GM10266 (cell line): ENCODE results near the gene BPI.

ENCODE experiments used
- DNase-seq: peaks from one replicate; pipeline ENCODE4 v3.0.0; 2012; ENCODE audit errors: extremely low spot score
- TF ChIP-seq, protein P1 (sequence below): IDR thresholded peaks from 2 replicates; pipeline ENCODE4 v1.5.1; 2012; ENCODE audit warnings: mild to moderate bottlenecking, low read depth; ENCODE audit not compliant: control insufficient read depth, insufficient read depth; ENCODE audit errors: missing control alignments

Gene BPI

DNA sequence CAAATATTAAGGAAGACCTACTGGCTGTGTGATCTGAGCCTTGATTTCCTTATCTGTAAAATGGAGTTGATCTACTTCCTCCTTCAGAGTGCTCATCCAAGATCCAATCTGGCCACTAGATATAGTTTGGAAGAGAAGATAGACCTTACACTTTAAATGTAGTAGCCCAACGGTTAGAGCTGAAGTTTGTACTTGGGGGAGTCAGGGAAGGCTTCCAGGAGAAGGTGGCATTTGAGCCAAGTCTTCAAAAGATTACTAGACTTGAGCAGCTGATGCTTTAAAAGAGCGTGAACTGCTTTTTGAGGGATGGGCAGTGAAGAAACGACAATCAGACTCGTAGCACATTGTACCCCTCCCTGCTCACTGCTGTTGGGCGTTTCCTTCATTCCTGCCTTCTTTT lies 45.9 kb downstream of the BPI start:
- no peak for DNase-seq
- TF ChIP-seq, protein P1, sequence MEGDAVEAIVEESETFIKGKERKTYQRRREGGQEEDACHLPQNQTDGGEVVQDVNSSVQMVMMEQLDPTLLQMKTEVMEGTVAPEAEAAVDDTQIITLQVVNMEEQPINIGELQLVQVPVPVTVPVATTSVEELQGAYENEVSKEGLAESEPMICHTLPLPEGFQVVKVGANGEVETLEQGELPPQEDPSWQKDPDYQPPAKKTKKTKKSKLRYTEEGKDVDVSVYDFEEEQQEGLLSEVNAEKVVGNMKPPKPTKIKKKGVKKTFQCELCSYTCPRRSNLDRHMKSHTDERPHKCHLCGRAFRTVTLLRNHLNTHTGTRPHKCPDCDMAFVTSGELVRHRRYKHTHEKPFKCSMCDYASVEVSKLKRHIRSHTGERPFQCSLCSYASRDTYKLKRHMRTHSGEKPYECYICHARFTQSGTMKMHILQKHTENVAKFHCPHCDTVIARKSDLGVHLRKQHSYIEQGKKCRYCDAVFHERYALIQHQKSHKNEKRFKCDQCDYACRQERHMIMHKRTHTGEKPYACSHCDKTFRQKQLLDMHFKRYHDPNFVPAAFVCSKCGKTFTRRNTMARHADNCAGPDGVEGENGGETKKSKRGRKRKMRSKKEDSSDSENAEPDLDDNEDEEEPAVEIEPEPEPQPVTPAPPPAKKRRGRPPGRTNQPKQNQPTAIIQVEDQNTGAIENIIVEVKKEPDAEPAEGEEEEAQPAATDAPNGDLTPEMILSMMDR: no peak

DNA sequence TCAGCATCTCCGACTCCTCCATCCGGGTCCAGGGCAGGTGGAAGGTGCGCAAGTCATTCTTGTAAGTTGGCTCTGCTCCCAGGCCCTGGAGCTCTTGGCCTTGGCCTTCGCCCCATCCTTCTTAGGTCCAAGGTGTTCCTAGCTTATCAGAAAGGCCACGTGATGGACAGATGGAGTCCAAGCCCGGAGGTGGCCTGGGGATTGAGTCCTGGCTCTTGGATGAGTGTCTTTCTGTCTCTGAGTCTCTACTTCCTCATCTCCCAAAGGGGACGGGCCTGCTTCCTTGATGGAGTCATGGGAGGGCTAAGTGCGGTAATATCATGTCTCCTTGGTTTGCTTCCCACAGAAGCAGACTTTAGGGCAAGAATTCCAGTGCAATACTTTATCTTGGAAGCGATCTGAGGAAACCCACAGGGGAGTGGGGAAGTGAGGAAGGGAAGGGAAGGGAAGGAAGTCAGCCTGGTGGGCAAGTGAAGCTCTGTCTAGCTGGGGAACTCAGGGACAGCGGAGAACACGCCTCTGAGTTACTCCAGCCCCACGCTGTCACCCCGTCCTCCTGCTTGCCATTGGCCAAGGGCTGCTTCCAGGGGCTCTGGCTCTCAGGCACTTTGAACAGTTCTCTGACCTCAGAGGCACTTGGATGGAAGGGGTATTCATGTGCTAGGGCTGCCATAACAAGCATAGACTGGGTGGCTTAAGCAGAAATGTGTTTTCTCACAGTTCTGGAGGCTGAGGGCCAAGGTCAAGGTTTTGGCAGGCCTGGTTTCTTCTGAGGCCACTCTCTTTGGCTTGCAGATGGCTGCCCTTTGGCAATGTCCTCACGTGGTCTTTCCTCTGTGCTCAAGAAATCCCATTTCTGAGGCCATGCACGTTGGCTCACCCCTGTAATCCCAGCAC lies 47.2 kb downstream of the BPI start:
- DNase-seq: no peak
- TF ChIP-seq, protein P1: no peak

DNA sequence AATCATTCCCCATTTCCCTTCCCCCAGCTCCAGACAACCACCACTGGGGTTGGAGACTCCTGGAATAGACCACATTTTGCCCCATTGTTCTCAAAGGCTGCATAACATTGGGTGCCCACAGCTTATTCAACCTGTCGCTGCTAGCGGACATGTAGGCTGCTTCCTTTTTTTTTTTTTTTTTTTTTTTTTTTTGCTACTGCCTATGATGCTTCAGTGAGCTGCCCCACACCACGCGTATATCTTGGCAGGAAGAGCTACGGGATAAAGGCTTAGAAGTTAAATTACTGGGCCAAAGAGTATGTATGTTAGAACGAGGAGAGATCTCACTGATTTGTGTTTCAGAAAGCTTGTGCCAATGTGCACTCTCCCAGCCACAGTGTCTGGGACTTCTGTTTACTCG lies 49.4 kb downstream of the BPI start:
- TF ChIP-seq, protein P1: no peak

DNA sequence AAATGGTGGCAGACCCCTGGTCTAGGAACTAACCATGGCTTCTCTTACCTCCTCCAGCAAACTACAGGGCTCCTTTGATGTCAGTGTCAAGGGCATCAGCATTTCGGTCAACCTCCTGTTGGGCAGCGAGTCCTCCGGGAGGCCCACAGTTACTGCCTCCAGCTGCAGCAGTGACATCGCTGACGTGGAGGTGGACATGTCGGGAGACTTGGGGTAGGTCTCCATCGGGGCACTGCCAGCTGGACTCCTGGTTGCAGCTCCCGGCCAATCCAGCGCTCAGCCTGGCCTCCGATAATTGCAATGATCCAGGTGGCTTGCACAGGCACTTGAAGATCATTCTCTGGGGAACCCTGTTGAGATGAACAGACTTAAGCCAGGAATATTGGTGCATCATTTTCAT lies 50.3 kb downstream of the BPI start:
- TF ChIP-seq, protein P1: no peak

More for the DNA sequence above, 49.4 kb downstream of the BPI start:
- DNase-seq: no peak

DNA sequence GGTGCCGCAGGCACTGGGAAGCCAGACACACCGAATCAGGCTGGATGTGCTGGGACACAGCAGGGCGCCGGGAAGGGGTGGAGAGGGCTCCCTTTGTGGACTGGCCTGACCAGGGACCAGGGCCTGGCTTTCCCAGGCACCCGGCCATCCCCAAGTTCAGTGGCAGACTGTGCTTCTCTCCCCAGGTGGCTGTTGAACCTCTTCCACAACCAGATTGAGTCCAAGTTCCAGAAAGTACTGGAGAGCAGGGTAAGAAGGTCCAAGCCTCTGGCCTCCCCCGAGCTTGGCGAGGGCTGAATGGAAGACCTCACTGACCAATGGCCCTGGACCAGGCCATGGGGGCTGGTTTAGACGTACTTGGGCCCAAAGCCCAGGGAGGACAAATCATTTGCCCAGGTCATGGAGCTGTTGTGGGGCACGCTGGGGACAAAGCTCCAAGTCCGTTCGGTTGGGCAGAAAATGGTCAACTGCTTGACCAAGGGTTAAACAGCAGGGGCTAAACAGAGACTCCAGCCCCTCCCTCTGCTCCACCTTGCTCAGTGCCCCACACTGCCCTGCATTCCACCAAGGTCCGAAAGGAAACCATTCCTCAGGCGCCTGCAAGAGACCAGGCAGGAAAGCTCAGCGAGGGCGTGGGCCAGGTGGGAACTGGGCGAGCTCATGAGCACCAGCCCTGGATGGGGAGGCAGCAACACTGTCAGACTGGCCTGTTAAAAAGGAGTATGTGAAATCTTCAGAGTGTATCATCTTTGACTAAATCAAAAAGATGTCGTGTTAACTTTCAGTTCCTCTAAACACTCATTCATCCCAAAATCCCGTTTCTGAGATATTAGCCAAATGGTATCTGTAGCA lies 51.4 kb downstream of the BPI start:
- TF ChIP-seq, protein P1: no peak
- no peak for DNase-seq

More for the DNA sequence above, 50.3 kb downstream of the BPI start:
- no peak for DNase-seq

DNA sequence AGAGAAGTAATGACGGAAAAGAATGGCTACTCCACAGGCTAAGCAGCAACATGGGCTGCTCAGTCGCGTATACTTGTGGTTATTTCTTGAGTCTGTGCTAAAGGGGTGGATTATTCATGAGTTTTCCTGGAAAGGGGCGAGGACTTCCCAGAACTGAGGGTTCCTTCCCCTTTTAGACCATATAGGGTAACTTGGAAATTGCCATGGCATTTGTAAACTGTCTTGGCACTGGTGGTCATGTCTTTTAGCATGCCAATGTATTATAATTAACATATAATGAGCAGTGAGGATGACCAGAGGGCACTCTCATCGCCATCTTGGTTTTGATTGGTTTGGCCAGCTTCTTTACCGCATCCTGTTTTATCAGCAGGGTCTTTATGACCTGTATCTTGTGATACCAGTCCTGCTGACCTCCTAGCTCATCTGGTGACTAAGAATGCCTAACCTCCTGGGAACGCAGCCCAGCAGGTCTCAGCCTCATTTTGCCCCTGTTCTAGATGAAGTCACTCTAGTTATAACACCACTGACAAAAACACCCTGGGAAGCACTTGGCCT lies 53.8 kb downstream of the BPI start:
- no peak for DNase-seq
- TF ChIP-seq, protein P1: no peak
